H1 (cell line): ENCODE results near the gene FLRT1. TPM values are rescaled to one million over a fixed set of nuclear protein-coding genes. Genes with fewer than 3 reads are reported as not detected.

Experiments used
- CTCF ChIA-PET: fragments of 300-600 bp; sonication (Branson Sonifier 250); formaldehyde crosslinking; loops from one replicate; lab custom pipeline; 2021; ENCODE audit not compliant: partially characterized antibody; lab: Charles Lee
- POLR2A ChIA-PET: fragments of 300-600 bp; sonication (Branson Sonifier 250); formaldehyde crosslinking; loops from one replicate; lab custom pipeline; 2021; ENCODE audit warnings: inconsistent platforms; ENCODE audit not compliant: partially characterized antibody; lab: Charles Lee
- DNase-seq, 2 experiments: peaks; one replicate each; pipeline versions ENCODE4 v3.0.0 to v3.0.0-alpha.2; 2010 to 2022; ENCODE audit warnings: low spot score in 2 of 2, low read depth in 1 of 2, mixed read lengths in 1 of 2
- FAIRE-seq: peaks from 2 replicates; lab custom pipeline; 2011; peaks lifted over from hg19 to GRCh38; lab: Jason Lieb, UNC
- H2AFZ ChIP-seq: 2 replicates; pipeline ENCODE4 v1.8.1; 2012; ENCODE audit warnings: low read length, inconsistent platforms
- H2AK5ac ChIP-seq: 2 replicates; pipeline ENCODE4 v1.6.1; 2013; ENCODE audit warnings: low read depth, low read length
- H2BK120ac ChIP-seq: replicated peaks from 2 replicates; pipeline ENCODE3; 2013; ENCODE audit warnings: low read depth, low read length, inconsistent platforms
- H2BK12ac ChIP-seq: 2 replicates; pipeline ENCODE4 v1.6.1; 2013; ENCODE audit warnings: low read depth, low read length
- H2BK15ac ChIP-seq: 2 replicates; pipeline ENCODE4 v1.6.1; 2013; ENCODE audit warnings: low read length
- H2BK20ac ChIP-seq: 2 replicates; pipeline ENCODE4 v1.6.1; 2013; ENCODE audit warnings: low read length
- H2BK5ac ChIP-seq: 2 replicates; pipeline ENCODE4 v1.6.1; 2013; ENCODE audit warnings: low read depth, low read length
- H3K14ac ChIP-seq: 2 replicates; pipeline ENCODE4 v1.6.1; 2013; ENCODE audit warnings: inconsistent platforms; ENCODE audit not compliant: insufficient read length
- H3K18ac ChIP-seq: 2 replicates; pipeline ENCODE4 v1.6.1; 2013; ENCODE audit warnings: low read length; ENCODE audit errors: extremely low read depth
- H3K23ac ChIP-seq: 2 replicates; pipeline ENCODE4 v1.6.1; 2013; ENCODE audit warnings: inconsistent platforms; ENCODE audit not compliant: insufficient read length
- H3K23me2 ChIP-seq: 2 replicates; pipeline ENCODE4 v1.6.1; 2013; ENCODE audit warnings: low read depth, low read length
- H3K27ac ChIP-seq: 2 replicates; pipeline ENCODE4 v1.6.1; 2011; ENCODE audit warnings: low read depth, low read length, inconsistent platforms
- H3K27me3 ChIP-seq, 4 experiments: replicated peaks in 1 of 4; 1 replicate in 1 of 4; 2 replicates in 3 of 4; pipeline versions ENCODE4 v1.6.1 to v1.8.1; 2011 to 2013; ENCODE audit warnings: low read length in 3 of 4, mild to moderate bottlenecking in 3 of 4, inconsistent platforms in 2 of 4, mixed read lengths in 2 of 4, moderate library complexity in 1 of 4; ENCODE audit not compliant: control insufficient read depth in 3 of 4, insufficient read depth in 3 of 4; ENCODE audit errors: extremely low read depth in 1 of 4
- H3K36me3 ChIP-seq, 4 experiments: 2 replicates each; pipeline versions ENCODE4 v1.6.1 to v1.8.1; 2011 to 2013; ENCODE audit warnings: mild to moderate bottlenecking in 4 of 4, low read length in 3 of 4, moderate library complexity in 2 of 4, control low read depth in 1 of 4, inconsistent platforms in 1 of 4; ENCODE audit not compliant: insufficient read depth in 4 of 4, control insufficient read depth in 2 of 4
- H3K4ac ChIP-seq: replicated peaks from 2 replicates; pipeline ENCODE3; 2013; ENCODE audit warnings: low read length, low read depth, mixed read lengths, inconsistent platforms; ENCODE audit not compliant: insufficient read length
- H3K4me1 ChIP-seq, 4 experiments: replicated peaks in 1 of 4; 1 replicate in 1 of 4; 2 replicates in 3 of 4; pipeline versions ENCODE4 v1.6.1 to v1.8.1; 2011 to 2013; ENCODE audit warnings: low read length in 3 of 4, inconsistent platforms in 2 of 4, mixed read lengths in 1 of 4; ENCODE audit not compliant: insufficient read depth in 4 of 4, control insufficient read depth in 3 of 4
- H3K4me2 ChIP-seq, 2 experiments: 2 replicates each; pipeline versions ENCODE4 v1.6.1 to v1.8.1; 2011 to 2013; ENCODE audit warnings: low read depth in 2 of 2, low read length in 2 of 2, control low read depth in 1 of 2, inconsistent platforms in 1 of 2, mild to moderate bottlenecking in 1 of 2; ENCODE audit not compliant: insufficient read depth in 1 of 2
- H3K4me3 ChIP-seq, 4 experiments: fragments of 200-600, 300-600 bp in 1 of 4; sonication (generic), shearing (Covaris generic), sonication (Bioruptor Twin) in 1 of 4; 2 replicates each; pipeline versions ENCODE4 v1.5.1 to v1.8.1; 2011 to 2016; ENCODE audit warnings: low read length in 4 of 4, low read depth in 3 of 4, control low read depth in 2 of 4, inconsistent platforms in 2 of 4, mild to moderate bottlenecking in 2 of 4, mixed read lengths in 1 of 4, moderate library complexity in 1 of 4; ENCODE audit not compliant: insufficient read depth in 2 of 4; ENCODE audit errors: extremely low read depth in 1 of 4
- H3K56ac ChIP-seq: replicated peaks from 2 replicates; pipeline ENCODE3; 2013; ENCODE audit warnings: low read depth, mild to moderate bottlenecking, mixed read lengths, low read length, inconsistent platforms; ENCODE audit not compliant: insufficient read length
- H3K79me1 ChIP-seq: 2 replicates; pipeline ENCODE4 v1.6.1; 2013; ENCODE audit warnings: low read depth, low read length, control low read depth
- H3K79me2 ChIP-seq, 2 experiments: 2 replicates each; pipeline versions ENCODE4 v1.6.1 to v1.8.1; 2012 to 2013; ENCODE audit warnings: low read length in 2 of 2, mild to moderate bottlenecking in 2 of 2, inconsistent platforms in 1 of 2; ENCODE audit not compliant: insufficient read depth in 2 of 2, control insufficient read depth in 1 of 2
- H3K9ac ChIP-seq, 4 experiments: replicated peaks in 1 of 4; 1 replicate in 1 of 4; 2 replicates in 3 of 4; pipeline versions ENCODE4 v1.6.1 to v1.8.1; 2011 to 2013; ENCODE audit warnings: low read depth in 3 of 4, low read length in 3 of 4, control low read depth in 2 of 4, mild to moderate bottlenecking in 2 of 4, moderate library complexity in 2 of 4, inconsistent platforms in 1 of 4; ENCODE audit errors: extremely low read depth in 1 of 4
- H3K9me3 ChIP-seq, 2 experiments: 2 replicates each; pipeline versions ENCODE4 v1.6.1 to v1.8.1; 2012 to 2013; ENCODE audit warnings: mild to moderate bottlenecking in 2 of 2, moderate library complexity in 2 of 2, control low read depth in 1 of 2, inconsistent platforms in 1 of 2, low read depth in 1 of 2, low read length in 1 of 2, mixed read lengths in 1 of 2; ENCODE audit not compliant: insufficient read depth in 2 of 2
- H4K20me1 ChIP-seq, 2 experiments: replicated peaks in 1 of 2; 2 replicates each; pipeline versions ENCODE3 to v1.8.1; 2011 to 2013; ENCODE audit warnings: inconsistent platforms in 2 of 2, low read length in 2 of 2, mild to moderate bottlenecking in 1 of 2; ENCODE audit not compliant: insufficient read depth in 2 of 2, control insufficient read depth in 1 of 2
- H4K5ac ChIP-seq: 2 replicates; pipeline ENCODE4 v1.6.1; 2013; ENCODE audit warnings: low read length, low read depth, mixed read lengths, inconsistent platforms; ENCODE audit not compliant: insufficient read length
- H4K8ac ChIP-seq: 2 replicates; pipeline ENCODE4 v1.8.0; 2013; ENCODE audit warnings: mild to moderate bottlenecking, moderate library complexity, low read length, inconsistent platforms; ENCODE audit not compliant: insufficient read depth; ENCODE audit errors: extremely low read depth
- H4K91ac ChIP-seq: replicated peaks from 2 replicates; pipeline ENCODE3; 2013; ENCODE audit warnings: low read length, mixed read lengths, inconsistent platforms; ENCODE audit not compliant: insufficient read length
- CBX5 ChIP-seq: fragments of 300-800, 300-1000 bp; sonication (generic); IDR thresholded peaks from 2 replicates; pipeline ENCODE4 v1.7.1; 2016; ENCODE audit warnings: antibody characterized with exemption, low read length, low read depth
- SUZ12 ChIP-seq: fragments of 200-600 bp; sonication (generic); IDR thresholded peaks from 2 replicates; pipeline ENCODE4 v1.6.1; 2012; ENCODE audit warnings: mild to moderate bottlenecking, inconsistent platforms, low read length, moderate library complexity, mixed read lengths
- WGBS, 2 experiments: shearing (Covaris generic) in 1 of 2; methylation state at CpG; one replicate each; pipeline versions ENCODE4 v1.1.6 to v1.1.7; 2013 to 2015; ENCODE audit warnings: low lambda C conversion rate in 2 of 2, mixed read lengths in 2 of 2, inconsistent platforms in 1 of 2, low coverage in 1 of 2, missing lambda C conversion rate in 1 of 2; ENCODE audit not compliant: insufficient replicate concordance in 2 of 2, insufficient coverage in 1 of 2, insufficient read length in 1 of 2; ENCODE audit errors: extremely low coverage in 1 of 2, missing lambda C conversion rate in 1 of 2; 5-methylcytosine and 5-hydroxymethylcytosine counted together
- polyA plus RNA-seq, 7 experiments: library from polyadenylated mRNA; depleted of rRNA in 3 of 7; stranded (reverse) in 5 of 7; unstranded in 2 of 7; fragments of >200 nt in 5 of 7; fragments of 200-250 nt in 2 of 7; gene quantifications; 1 replicate in 5 of 7; 2 replicates in 1 of 7; 4 replicates in 1 of 7; pipeline versions ENCODE4 v1.2.1 to v1.2.3, GENCODE V29; 2011 to 2013; ENCODE audit warnings: missing spikeins in 2 of 7, mixed read lengths in 2 of 7
- total RNA-seq: library from RNA; stranded (reverse); fragmentation: NEBNext Ultra II Directional; extraction: Animal tissue kit (Norgen Biotek cat#: 25700); gene quantifications from 2 replicates; pipeline ENCODE4 v1.2.1, GENCODE V29; 2021

Gene FLRT1
- total and polyA plus RNA-seq, 2 of the 8 experiments (the other 6 are each of a cell fraction or from before 2014, with no cell fraction given) = 0.14 to 0.28 TPM

- H2BK20ac ChIP-seq = no peak overlapping the region
- peaks cover 0 to 15% (median 10%) of the 10 kb centered on the region in 4 experiments; a peak in 5 of 7 replicates for H3K4me1 ChIP-seq
- no peak overlapping the region for H2AFZ ChIP-seq
- H3K27ac ChIP-seq = no peak overlapping the region
- H2BK5ac ChIP-seq = no peak overlapping the region
- H2AK5ac ChIP-seq = no peak overlapping the region
- H4K20me1 ChIP-seq = peaks cover 2 to 5% of the 10 kb centered on the region in 2 experiments
- H3K14ac ChIP-seq = no peak overlapping the region
- H3K4me2 ChIP-seq = no peak overlapping the region; a peak in 1 of 4 replicates
- peaks cover 21% of the 10 kb centered on the region; the same call in 1 of the 2 replicates for H3K23me2 ChIP-seq
- H3K9ac ChIP-seq = no peak overlapping the region
- no peak overlapping the region for H3K56ac ChIP-seq
- H2BK12ac ChIP-seq = no peak overlapping the region
- ChIA-PET POLR2A (interaction anchor here (0.6 to 2.7 kb wide), 8 partner anchors 8 to 179 kb away, joined by 3 to 11 read pairs (median 4); no protein-coding TSS in a partner anchor), CTCF (interaction anchor here (0.7 to 6.3 kb wide), 13 partner anchors 11 to 169 kb away, joined by 3 to 43 read pairs (median 3); no protein-coding TSS in a partner anchor)
- no peak for FAIRE-seq
- H4K91ac ChIP-seq = no peak overlapping the region
- H3K36me3 ChIP-seq = no peaks in the 10 kb centered on the region
- H3K18ac ChIP-seq = no peak overlapping the region; the same call in 1 of the 2 replicates
- no peak overlapping the region for H3K4me3 ChIP-seq
- H3K27me3 ChIP-seq = peaks cover 32 to 89% (median 74%) of the 10 kb centered on the region in 4 experiments
- H4K5ac ChIP-seq = no peak overlapping the region
- 90% methylated on average over 12 of the region's 12 CpGs; no CpG with 5 or more reads in 1 of the 2 experiments for WGBS, 2 experiments
- no peak overlapping the region for H2BK120ac ChIP-seq
- H3K23ac ChIP-seq = no peak overlapping the region
- no peaks in the 10 kb centered on the region; the same call in 1 of the 2 replicates for H3K79me1 ChIP-seq
- no peak overlapping the region for H2BK15ac ChIP-seq
- no peak overlapping the region for H4K8ac ChIP-seq
- H3K79me2 ChIP-seq = no peaks in the 10 kb centered on the region
- peaks cover 0 to 6% of the 10 kb centered on the region in 2 experiments; a peak in 1 of 4 replicates for H3K9me3 ChIP-seq
- no peak for DNase-seq
- H3K4ac ChIP-seq = no peak overlapping the region
- no peak for TF ChIP-seq CBX5
- no peak for TF ChIP-seq SUZ12
These were observed 29.3 kb upstream of the FLRT1 start for GRCh38 chr11:64006398-64006797.
